ENCODE data around the gene DNM2. TPM values are rescaled to one million over a fixed set of nuclear protein-coding genes. Genes with fewer than 3 reads are reported as not detected.

Gene DNM2
- total and polyA plus RNA-seq, 2 of the 13 experiments (the other 11 are each of a cell fraction or from before 2014, with no cell fraction given) = 41.7 to 59.8 TPM

GRCh38 chr19:10748927-10749434 is 31.1 kb downstream of the DNM2 start (continued):
- no peak for TF ChIP-seq BCLAF1 (IDR thresholded peaks at IDR 0.05)
- TF ChIP-seq LCORL (IDR thresholded peaks at IDR 0.05) = no peak
- peak; percentile 97 for TF ChIP-seq LCORL (CRISPR knock-in tag; IDR thresholded peaks at IDR 0.05)
- no peak for TF ChIP-seq XRCC5 (optimal IDR thresholded peaks at IDR 0.05; ENCODE audit: low read length)
- TF ChIP-seq ZNF777 (CRISPR knock-in tag; IDR thresholded peaks at IDR 0.05) = no peak
- peak; percentile 24; the same call in 1 of the 2 replicates for TF ChIP-seq POGZ (CRISPR knock-in tag; IDR thresholded peaks at IDR 0.05)
- TF ChIP-seq HES4 (CRISPR knock-in tag; IDR thresholded peaks at IDR 0.05; ENCODE audit: borderline replicate concordance) = no peak
- TF ChIP-seq ATF7-NPFF (CRISPR knock-in tag; IDR thresholded peaks at IDR 0.05; ENCODE audit: low read depth) = no peak
- no peak for TF ChIP-seq ZNF552 (CRISPR knock-in tag; IDR thresholded peaks at IDR 0.05; ENCODE audit: borderline replicate concordance)
- TF ChIP-seq ZNF546 (CRISPR knock-in tag; conservative IDR thresholded peaks at IDR 0.05) = no peak
- TF ChIP-seq ZNF891 (CRISPR knock-in tag; IDR thresholded peaks at IDR 0.05) = peak; percentile 72; the same call in 1 of the 2 replicates
- TF ChIP-seq JUN (CRISPR knock-in tag; IDR thresholded peaks at IDR 0.05) = no peak
- no peak for TF ChIP-seq ELK4 (CRISPR knock-in tag; IDR thresholded peaks at IDR 0.05; ENCODE audit: borderline replicate concordance)
- TF ChIP-seq RBAK (CRISPR knock-in tag; IDR thresholded peaks at IDR 0.05) = no peak
- TF ChIP-seq MAZ (IDR thresholded peaks at IDR 0.05; ENCODE audit: borderline replicate concordance, low read depth, low read length) = no peak
- TF ChIP-seq MAZ (CRISPR knock-in tag; IDR thresholded peaks at IDR 0.05; ENCODE audit: low read depth) = no peak
- no peak for TF ChIP-seq MAF1 (CRISPR knock-in tag; IDR thresholded peaks at IDR 0.05; ENCODE audit: borderline replicate concordance)
- no peak for TF ChIP-seq NBN (conservative IDR thresholded peaks at IDR 0.05)
- no peak for TF ChIP-seq ZNF704 (CRISPR knock-in tag; IDR thresholded peaks at IDR 0.05; ENCODE audit: borderline replicate concordance)
- no peak for TF ChIP-seq MTA3 (CRISPR knock-in tag; IDR thresholded peaks at IDR 0.05)
- peak; percentile 65; the same call in 1 of the 2 replicates for TF ChIP-seq GMEB1 (CRISPR knock-in tag; IDR thresholded peaks at IDR 0.05; ENCODE audit: borderline replicate concordance)
- TF ChIP-seq NR2F1 (CRISPR knock-in tag; IDR thresholded peaks at IDR 0.05) = no peak

Data from HepG2 (cell line).